Activated CD4-positive, alpha-beta T cell treated with anti-CD3 and anti-CD28 coated beads, Interleukin-2, amount 50 U/mL, for 48 hours (primary cell): Measurements from ENCODE around the gene SASH3.

Experiments
- DNase-seq, 2 experiments: peaks; one replicate each; pipeline ENCODE4 v3.0.0-alpha.2; 2020

The SASH3 gene

DNA sequence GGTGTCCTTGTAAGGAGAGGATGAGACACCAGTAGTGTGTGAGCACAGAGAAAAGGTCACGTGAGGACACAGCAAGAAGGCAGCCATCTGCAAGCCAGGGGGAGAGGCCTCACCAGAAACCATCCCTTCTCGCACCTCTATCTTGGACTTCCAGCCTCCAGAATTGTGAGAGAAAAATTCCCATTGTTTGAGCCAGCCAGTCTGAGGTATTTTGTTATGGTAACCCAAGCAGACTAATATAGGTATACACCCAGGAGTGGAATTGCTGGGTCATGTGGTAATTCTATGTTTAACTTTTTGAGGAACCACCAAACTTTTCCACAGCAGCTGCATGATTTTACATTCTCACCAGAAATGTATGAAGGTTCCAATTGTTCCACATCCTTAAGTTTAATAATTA lies 38.4 kb downstream of the SASH3 start:
- no peak for DNase-seq

DNA sequence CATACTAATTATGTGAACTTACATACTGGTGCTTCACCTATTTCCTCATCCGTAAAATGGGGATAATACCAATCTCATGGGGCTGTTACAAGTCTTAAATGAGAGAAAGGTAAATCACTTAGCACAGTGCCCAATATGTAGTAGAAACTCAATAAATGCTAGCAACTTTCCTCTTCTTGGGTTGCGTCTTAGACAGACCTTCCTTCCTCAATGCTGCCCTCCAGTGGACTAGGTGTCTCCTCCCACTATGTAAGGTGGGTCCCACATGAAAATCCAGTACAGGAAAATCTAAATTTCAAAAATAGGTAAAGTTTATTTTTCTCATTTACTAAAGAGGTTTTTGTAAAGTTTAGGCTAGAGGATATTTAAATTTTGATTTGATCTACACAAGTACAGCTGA lies 43.4 kb downstream of the SASH3 start:
- peak; percentile 24 to 45 for DNase-seq

DNA sequence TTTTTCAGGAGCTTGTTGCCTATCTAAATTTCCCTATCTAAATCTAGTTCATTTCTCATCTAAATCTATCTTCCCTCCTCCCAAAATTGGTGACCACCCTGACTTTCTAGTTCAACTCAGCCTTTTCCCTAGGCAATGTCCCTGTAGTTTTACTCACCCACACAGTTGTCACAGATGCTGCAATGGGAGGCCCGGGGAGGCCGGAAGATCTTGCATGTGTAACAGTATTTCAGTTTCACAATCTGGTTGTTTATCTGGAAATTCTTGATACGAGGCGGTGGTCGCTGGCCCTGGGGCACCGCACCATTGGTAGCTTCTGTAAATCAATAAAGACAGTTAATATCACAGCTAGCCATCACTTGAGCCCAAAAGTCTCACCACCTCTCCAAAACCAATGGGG lies 43.8 kb downstream of the SASH3 start:
- DNase-seq = peak in 1 of 2 experiments; percentile 31

DNA sequence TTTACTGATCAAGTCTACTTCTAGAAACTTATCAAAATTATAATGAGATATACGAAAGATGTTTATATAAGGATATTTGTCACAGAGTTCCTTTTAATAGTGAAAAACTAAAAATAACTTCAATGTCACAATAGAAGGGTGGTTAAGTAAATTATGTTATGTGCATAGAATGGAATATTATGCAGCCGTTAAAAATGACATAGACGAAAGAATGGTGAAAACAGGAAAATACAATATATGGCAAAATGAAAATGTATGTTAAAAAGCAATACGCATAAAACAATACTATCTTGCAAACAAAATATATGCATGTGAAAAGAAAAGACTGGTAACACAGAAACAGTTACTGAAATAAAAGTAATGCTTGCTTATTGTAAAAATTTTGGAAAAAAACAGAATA lies 44.9 kb downstream of the SASH3 start:
- no peak for DNase-seq

DNA sequence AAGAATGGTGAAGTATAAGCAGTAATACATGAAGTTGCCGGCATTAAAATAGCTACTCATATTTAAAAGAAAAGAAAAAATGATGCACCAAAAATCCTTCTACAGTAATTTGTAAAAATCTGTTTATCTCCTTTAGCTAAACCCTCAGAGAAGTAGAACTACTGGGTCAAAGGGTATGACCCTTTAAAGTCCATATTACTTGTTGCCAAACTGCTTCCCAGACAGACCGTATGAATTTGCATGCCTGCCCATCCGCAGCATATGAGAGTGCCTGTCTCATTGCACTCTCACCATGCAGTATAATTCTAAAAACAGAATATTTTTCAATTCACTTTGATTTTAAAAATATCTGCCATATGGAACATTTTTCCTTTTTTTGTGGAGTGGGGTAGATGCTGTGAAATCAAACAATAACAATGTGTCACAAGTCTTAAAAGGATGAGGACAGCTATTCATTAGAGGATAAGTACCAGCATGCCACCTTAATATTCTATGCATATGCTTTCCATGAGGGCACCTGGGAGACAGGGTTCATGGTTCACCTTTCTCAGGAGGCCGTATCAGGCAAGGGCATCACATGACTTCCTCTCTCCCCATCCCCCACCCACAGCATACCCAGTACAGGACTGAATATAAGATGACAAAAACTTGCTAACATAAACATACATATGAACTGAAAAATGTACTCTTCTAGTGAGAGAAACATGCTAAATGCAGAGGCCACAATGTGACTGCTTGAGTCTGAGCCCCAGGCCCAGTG lies 46.2 kb downstream of the SASH3 start:
- no peak for DNase-seq

DNA sequence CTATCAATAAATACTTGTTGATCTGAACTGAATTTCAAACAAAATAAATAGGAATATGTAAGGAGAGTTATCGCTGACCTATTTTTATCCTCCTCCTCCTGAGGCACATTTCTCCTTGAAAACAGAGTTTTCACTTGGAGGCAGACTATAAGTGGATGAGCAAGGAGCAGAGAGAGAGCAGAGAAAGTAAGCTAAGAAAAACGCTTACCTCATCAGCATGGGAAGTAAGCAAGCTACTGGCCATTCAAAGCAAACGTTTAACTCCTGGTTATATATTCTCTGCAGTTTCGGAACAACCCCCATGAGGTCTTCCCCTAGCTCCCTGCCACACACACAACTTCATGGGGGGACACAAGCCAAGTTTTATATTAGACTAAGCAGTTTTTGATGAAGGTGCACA lies 50.7 kb downstream of the SASH3 start:
- no peak for DNase-seq

DNA sequence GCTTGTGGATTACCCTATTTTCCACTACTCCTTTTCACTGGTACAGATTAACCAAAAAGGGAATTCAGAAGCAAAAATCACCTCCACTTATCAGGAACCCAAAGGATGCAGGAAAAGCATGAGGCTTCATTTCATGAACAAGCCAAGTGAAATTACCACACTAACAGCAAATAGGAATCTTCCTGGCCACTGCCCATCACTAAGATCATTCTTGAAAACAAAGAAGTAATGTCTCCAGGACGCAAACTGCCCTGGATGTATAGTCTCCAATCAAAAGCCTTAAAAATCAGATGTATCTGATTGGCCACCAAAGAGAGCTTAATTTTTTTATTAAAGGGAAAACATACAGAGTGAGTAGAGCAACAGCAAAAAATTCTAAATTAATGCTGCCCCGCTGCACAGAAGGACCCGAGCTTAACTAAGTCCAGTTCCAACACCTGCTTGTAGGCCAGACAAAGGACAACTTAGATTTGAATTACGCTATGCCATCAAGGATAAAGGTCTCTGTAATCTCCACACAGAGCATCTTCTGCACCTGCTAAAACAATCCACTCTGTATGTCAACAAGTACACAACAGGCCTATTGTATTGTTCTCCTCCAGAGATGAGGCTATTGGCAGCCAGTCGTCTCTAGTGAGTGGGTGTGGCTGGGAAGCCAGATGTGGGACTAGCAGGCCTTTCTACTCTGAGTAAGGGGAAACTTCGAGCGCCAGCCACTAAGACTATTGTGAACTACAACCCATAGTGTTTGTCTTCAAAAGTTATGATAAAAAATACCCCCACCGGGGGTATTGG lies 51.5 kb downstream of the SASH3 start:
- DNase-seq = no peak

DNA sequence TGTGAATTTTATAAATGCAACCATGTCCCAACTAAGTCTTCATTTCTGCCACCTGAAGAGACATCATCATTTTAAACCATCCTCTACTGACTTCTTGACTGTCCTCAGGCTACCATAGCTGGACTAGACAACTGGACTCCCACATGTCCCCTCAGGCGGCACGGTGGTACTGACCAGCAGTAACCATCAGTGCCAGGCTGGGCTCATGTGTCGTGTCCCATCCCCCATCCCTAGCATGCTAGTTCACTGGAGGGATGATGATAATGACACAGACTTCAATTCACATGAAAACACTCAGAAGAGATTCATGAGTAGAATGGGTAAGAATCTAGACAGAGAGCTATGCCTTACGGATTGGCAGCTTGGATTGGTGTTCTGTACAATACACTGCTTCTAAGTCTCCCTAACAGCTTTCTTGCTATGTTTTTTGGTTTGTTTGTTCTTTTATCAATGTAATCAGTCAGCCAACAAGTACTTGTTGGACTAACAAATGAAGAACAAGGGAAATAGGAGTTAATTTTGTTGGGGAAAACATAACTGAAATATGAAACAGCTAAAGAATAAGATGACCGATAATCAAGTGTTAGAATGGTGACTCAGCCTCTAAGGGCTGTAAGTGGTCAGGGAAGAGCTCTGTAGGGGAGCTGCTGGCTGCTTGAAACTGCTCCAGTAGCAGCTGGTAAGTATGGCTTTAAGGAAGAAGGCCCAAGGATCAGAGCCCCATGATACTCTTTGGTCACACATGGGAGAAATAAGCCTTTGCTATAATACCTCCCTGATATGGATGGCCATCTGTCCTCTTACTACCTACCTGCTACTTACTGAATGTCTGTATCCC lies 53.6 kb downstream of the SASH3 start:
- no peak for DNase-seq

DNA sequence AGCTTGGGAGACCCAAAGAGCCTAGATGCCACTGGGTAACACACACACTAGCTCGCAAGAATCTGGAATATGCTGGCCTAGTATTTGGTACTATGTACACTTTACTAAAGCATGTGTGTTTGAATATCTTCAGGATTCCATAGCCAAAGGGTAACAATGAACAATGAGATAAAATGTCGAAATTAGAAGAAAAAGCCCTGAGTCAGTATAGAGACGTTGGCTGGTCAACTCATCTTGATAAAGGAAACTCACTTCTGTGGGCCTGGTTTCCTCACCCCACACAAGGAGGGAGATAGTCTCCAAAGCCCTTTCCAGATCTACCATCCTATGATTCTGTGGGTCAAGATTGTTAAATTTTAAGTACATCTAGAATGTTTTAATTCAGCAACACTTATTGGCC lies 57.1 kb downstream of the SASH3 start:
- no peak for DNase-seq

DNA sequence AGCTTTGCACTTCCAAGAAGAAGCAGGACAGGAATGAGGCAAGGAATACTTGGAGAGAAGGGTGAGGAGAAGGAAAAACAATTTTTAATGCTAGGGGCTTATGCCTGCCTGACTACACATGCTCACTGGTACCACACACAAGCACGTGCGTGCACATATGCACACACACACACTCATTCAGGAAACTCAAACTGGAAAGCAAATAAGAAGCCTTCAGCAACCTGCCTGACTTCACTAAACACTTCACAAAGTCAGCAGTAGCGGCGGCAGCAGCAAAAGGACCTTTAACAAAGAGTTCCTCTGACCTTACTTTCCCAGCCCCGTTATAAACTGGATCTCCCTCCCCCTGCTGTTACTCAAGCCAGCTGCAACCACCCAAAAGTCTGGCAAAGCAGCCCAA lies 60.6 kb downstream of the SASH3 start:
- no peak for DNase-seq

DNA sequence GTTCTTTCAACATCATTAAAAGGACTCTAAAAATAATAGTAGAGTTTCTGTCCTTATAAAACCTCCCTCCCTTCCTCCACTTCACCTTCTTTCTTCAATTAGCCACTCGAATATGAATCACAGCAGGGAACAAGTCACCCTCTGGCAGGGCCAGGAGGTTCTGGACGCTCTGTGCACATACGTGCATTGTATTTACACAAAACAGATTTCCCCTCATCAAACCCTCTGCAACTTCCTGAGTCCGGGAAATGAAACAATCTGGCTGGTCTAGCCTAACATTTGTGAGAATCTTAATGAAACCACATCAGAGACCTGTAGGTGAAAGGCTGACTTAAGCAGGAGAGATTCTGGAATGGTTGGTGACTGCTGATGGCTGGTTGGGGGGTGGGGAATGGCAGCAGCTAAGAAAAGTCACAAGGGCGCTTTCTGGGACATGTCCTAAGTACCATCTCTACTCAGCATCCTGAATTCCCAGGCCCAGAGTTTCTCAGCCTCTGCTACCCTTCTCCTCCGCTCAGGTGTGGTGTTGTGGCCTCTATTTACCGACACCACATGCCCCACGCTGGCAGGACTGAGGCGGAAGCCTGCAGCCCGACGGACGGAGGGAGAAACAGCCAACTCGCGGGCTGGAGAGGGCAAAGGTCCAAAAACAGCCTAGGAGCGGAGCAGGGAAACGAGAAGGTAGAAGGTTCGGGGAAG lies 62.9 kb downstream of the SASH3 start:
- peak in 1 of 2 experiments; percentile 11 for DNase-seq

DNA sequence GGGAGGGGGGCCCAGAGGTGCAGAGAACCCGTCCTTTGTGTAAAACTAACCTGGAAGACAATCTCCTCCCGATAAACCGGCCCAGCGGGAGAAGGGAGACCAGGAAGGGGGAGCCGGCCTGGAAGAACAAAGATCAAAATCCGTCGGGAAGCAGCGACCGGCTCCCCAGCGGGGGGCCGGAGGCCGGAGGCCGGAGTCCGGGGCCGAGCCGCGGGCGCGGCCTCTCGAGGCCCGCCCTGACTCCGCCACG lies 63.4 kb downstream of the SASH3 start:
- no peak for DNase-seq

DNA sequence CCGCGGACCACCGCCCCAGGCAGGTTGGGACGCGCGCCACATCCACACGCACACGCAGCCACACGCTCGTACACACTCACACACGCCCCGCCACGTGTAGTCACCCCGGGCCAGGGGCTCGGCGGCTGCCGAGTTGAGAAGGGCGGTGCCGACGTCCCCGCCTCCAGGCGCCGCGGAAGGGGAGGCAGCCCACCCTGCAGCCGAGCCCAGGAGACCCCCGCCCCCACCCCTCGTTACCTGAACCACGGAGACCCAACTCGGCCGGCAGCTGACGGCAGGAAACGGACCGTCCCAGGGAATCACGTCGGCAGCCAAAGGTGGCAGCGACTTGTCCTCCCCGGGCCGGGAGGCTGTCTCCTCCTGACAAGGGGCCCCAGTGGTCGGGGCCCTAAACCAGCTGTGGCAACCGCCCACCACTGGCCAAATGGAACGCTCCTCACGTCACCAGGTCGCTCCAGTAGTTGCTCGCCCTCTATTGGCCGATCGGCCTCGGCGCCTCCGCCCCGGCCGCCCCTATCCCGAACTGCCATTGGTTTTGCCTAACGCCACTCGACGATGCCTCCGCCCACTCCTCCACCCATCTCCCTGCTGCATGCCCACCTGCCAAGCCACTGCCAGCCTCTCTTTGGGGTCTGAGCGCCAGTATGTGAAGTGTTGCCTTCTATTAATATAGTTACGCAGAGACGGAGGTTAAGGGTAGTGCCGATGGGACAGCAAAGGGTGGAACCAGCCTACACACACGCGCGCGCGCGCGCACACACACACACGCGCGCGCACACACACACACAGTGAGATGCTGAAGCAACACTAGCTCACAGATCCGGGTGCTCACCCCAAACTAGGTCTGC lies 63.9 kb downstream of the SASH3 start, which contains the start of gene ZDHHC9:
ZDHHC9 (minus strand) TSS at position 428 of the 848 bp plus-strand sequence. CDS start 1,941 bp downstream, outside the sequence.
- peak; percentile 85 to 88 for DNase-seq
